Skin epidermis (tissue), 12 donors: ENCODE measurements around the gene HOXB1.
A peak's percentile ranks its signal among the peaks of the same experiment; 100 is the strongest.

ENCODE experiments used
- H3K27ac ChIP-seq, 21 experiments: fragments of 200-600 bp; sonication (generic) in 11 of 21; one replicate each; pipeline ENCODE4 v1.5.0; 2020; ENCODE audit warnings: mild to moderate bottlenecking in 3 of 21, inconsistent platforms in 2 of 21, moderate library complexity in 2 of 21
- H3K4me3 ChIP-seq, 7 experiments: fragments of 200-600 bp; sonication (generic) in 2 of 7; one replicate each; pipeline ENCODE4 v1.5.0; 2020; ENCODE audit warnings: inconsistent platforms in 2 of 7, mild to moderate bottlenecking in 2 of 7, moderate library complexity in 1 of 7

HOXB1 gene

GRCh38 chr17:48506246-48506645, 24.6 kb downstream of the HOXB1 start:
- Histone ChIP-seq H3K4me3 (no peak overlapping the region), H3K27ac (peak overlapping the region in 4 of 21 experiments; percentile 6 to 61 (median 37))

- H3K4me3 ChIP-seq: no peak overlapping the region
Observed at GRCh38 chr17:48505788-48506187, 25.0 kb downstream of the HOXB1 start.

GRCh38 chr17:48504953-48505352, 25.9 kb downstream of the HOXB1 start:
- H3K4me3 ChIP-seq: no peak overlapping the region
- peak overlapping the region in 1 of 21 experiments; percentile 11 for H3K27ac ChIP-seq

More at GRCh38 chr17:48505788-48506187, 25.0 kb downstream of the HOXB1 start:
- H3K27ac ChIP-seq: peak overlapping the region in 4 of 21 experiments; percentile 11 to 61 (median 37)

DNA sequence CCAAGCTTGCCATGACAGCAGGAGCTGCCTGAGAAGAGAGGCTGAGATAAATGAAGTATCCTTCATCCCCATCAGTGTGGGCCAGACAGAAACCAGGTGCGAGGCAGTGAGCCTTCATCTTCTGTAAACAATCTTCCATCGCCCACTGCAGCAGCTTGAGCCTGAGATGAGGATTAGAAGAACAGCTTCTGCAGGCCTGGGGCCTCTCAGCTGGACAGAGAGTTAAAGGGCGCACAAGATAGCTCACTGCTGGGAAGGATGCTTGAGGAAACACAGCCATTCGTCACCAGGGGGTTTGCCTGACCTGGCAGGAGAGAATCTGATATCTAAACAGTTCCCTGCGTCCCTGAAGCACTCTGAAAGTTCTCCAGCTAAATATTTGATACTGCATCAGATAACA, 27.1 kb downstream of the HOXB1 start:
- no peak overlapping the region for H3K4me3 ChIP-seq
- H3K27ac ChIP-seq: no peak overlapping the region

GRCh38 chr17:48502901-48503300, 27.9 kb downstream of the HOXB1 start:
- Histone ChIP-seq H3K27ac (no peak overlapping the region), H3K4me3 (no peak overlapping the region)

DNA sequence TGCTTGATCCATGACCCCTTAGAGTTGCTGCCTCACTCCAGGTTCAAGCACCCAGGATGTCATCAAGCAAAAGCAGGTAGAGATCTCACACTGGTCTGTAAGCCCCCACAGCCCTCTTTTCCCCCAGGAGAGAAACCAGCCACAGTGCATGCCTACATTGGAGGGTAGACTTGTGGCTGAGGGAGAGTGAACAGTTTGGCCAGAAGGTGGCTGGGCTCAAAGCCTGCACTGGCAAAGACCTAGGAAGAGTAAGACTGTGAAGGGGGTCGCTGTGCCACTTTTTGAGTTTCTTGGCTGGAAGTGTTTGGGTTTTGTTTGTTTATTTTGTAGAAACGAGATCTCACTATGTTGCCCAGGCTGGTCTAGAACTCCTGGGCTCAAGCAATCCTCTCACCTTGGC, 28.5 kb downstream of the HOXB1 start:
- Histone ChIP-seq H3K27ac (no peak overlapping the region), H3K4me3 (no peak overlapping the region)

GRCh38 chr17:48500435-48501426, 30.1 kb downstream of the HOXB1 start:
- Histone ChIP-seq H3K4me3 (no peak overlapping the region), H3K27ac (no peak overlapping the region)

- Histone ChIP-seq H3K27ac (no peak overlapping the region), H3K4me3 (no peak overlapping the region)
Observed at GRCh38 chr17:48499735-48500434, 30.9 kb downstream of the HOXB1 start.

DNA sequence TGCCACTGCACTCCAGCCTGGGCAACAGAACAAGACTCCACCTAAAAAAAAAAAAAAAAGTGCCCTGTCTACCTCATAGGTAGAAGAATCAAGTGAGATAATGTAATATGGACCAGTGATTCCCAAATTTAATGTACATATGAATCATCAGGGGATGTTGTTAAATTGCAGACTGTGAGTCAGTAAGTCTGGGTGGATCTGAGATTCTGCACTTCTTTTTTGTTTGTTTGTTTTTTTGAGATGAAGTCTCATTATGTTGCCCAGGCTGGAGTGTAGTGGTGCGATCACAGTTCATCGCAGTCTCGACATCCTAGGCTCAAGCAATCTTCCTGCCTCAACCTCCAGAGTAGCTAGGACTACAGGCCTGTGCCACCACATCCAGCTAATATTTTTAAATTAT, 31.6 kb downstream of the HOXB1 start:
- Histone ChIP-seq H3K27ac (no peak overlapping the region), H3K4me3 (no peak overlapping the region)

DNA sequence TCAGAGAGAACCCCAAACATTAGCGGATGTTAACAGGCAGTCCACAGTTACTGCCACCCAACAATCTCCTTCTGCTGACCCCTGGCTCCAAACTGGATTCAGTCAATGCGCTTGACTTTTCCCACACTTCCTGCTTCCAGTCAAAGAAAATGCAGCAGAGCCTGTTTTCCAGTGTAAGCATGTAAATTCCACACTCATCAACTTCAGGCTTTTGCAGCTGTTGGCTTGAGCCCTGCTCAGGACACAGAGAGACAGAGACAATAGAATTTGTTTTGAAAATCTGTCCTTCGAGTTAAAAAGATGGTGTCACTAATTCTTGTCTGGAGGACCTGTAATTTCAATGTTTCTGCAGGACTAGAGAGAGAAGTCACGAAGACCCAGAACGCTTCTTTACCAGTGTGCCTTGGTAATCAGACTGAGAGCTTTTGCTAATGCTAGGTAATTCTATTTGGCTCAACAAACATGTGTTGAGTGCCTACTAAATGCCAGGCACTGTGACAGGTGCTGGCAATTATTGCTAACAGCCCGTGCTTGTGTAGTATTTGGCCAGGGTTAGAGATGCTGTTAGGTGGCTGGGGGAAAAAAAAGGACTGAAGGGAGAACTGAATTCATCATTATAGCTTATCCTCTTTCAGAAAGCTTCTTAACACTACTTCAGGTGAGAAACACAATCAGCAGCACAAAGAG, 32.5 kb downstream of the HOXB1 start:
- Histone ChIP-seq H3K4me3 (no peak overlapping the region), H3K27ac (no peak overlapping the region)

DNA sequence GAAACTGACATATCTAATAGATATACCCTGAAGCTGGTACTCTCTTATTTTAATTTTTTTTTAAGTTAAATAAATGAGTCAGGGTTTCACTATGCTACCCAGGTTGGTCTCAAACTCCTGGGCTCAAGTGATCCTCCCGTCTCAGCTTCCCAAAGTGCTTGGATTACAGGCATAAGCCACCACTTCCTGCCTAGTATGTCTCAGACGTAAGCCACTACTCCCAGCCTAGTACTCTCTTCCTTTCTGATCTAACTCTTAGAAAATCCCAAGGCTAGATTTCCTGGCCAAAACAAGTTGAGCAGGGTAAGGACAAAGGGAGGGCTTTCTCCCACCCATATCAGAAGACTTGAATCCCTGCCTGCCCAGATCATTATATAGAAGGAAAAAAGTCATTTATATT, 33.7 kb downstream of the HOXB1 start:
- Histone ChIP-seq H3K4me3 (no peak overlapping the region), H3K27ac (no peak overlapping the region)

- Histone ChIP-seq H3K4me3 (no peak overlapping the region), H3K27ac (peak overlapping the region in 1 of 21 experiments; percentile 4)
Observed at GRCh38 chr17:48494335-48494734, 36.5 kb downstream of the HOXB1 start.

- Histone ChIP-seq H3K4me3 (peak overlapping the region in 5 of 7 experiments; percentile 14 to 33 (median 20)), H3K27ac (peak overlapping the region in 6 of 21 experiments; percentile 6 to 56 (median 44))
Observed at GRCh38 chr17:48492401-48493298, 38.2 kb downstream of the HOXB1 start.

- Histone ChIP-seq H3K27ac (peak overlapping the region in 1 of 21 experiments; percentile 43), H3K4me3 (no peak overlapping the region)
Observed at GRCh38 chr17:48491527-48492273, 39.1 kb downstream of the HOXB1 start.

- Histone ChIP-seq H3K27ac (no peak overlapping the region), H3K4me3 (no peak overlapping the region)
Observed at GRCh38 chr17:48490451-48490892, 40.3 kb downstream of the HOXB1 start.

DNA sequence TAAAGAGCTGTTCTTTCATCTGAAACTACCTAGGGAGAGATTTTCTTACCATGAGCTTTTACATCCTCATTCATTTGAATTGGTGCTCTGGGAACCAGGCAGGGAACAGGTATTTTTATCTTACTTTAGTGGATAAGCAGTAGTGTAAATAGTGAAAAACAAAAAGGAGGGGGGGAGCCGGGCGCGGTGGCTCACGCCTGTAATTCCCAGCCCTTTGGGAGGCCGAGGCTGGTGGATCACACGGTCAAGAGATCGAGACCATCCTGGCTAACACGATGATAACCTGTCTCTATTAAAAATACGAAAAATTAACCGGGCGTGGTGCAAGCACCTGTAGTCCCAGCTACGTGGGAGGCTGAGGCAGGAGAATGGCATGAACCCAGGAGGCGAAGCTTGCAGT, 41.0 kb downstream of the HOXB1 start:
- H3K4me3 ChIP-seq: no peak overlapping the region
- H3K27ac ChIP-seq: no peak overlapping the region

DNA sequence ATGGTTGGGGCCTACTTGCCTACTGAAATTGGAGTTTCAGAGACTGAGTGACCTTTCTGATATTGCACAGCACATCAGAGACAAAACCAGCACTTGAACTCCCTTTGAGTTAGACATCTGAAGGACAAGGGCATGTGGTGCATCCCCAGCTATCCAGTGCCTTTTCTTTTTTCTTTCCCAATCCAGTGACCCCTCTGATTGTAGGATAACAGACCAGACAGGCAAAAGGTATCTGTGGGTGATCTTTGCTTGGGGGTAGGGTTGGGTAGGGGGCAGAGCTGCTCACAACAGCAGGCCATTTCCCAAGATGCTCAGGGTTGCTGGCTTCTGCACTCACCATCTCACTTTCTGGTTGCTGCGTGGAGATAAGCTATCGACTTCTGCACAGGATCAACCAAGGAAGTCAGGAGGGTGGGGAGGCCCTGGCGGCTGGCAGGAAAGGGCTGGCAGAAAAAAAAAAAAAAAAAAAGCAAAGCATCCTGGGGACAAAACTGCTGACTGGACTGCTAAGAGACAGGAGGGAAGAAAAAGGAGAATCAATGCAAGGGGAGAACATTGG, 42.2 kb downstream of the HOXB1 start:
- no peak overlapping the region for H3K4me3 ChIP-seq
- no peak overlapping the region for H3K27ac ChIP-seq

- peak overlapping the region in 3 of 21 experiments; percentile 39 to 70 (median 53) for H3K27ac ChIP-seq
Observed at GRCh38 chr17:48487221-48487620, 43.6 kb downstream of the HOXB1 start.

More at GRCh38 chr17:48487221-48487620, 43.6 kb downstream of the HOXB1 start:
- H3K4me3 ChIP-seq: no peak overlapping the region
